H1 (cell line): ENCODE results near the gene RNF144A. TPM values are rescaled to one million over a fixed set of nuclear protein-coding genes. Genes with fewer than 3 reads are reported as not detected.

Experiments
- CTCF ChIA-PET: fragments of 300-600 bp; sonication (Branson Sonifier 250); formaldehyde crosslinking; loops from one replicate; lab custom pipeline; 2021; ENCODE audit not compliant: partially characterized antibody; lab: Charles Lee
- POLR2A ChIA-PET: fragments of 300-600 bp; sonication (Branson Sonifier 250); formaldehyde crosslinking; loops from one replicate; lab custom pipeline; 2021; ENCODE audit warnings: inconsistent platforms; ENCODE audit not compliant: partially characterized antibody; lab: Charles Lee
- DNase-seq, 2 experiments: peaks; one replicate each; pipeline versions ENCODE4 v3.0.0 to v3.0.0-alpha.2; 2010 to 2022; ENCODE audit warnings: low spot score in 2 of 2, low read depth in 1 of 2, mixed read lengths in 1 of 2
- FAIRE-seq: peaks from 2 replicates; lab custom pipeline; 2011; peaks lifted over from hg19 to GRCh38; lab: Jason Lieb, UNC
- H2AFZ ChIP-seq: 2 replicates; pipeline ENCODE4 v1.8.1; 2012; ENCODE audit warnings: low read length, inconsistent platforms
- H2AK5ac ChIP-seq: 2 replicates; pipeline ENCODE4 v1.6.1; 2013; ENCODE audit warnings: low read depth, low read length
- H2BK120ac ChIP-seq: replicated peaks from 2 replicates; pipeline ENCODE3; 2013; ENCODE audit warnings: low read depth, low read length, inconsistent platforms
- H2BK12ac ChIP-seq: 2 replicates; pipeline ENCODE4 v1.6.1; 2013; ENCODE audit warnings: low read depth, low read length
- H2BK15ac ChIP-seq: 2 replicates; pipeline ENCODE4 v1.6.1; 2013; ENCODE audit warnings: low read length
- H2BK20ac ChIP-seq: 2 replicates; pipeline ENCODE4 v1.6.1; 2013; ENCODE audit warnings: low read length
- H2BK5ac ChIP-seq: 2 replicates; pipeline ENCODE4 v1.6.1; 2013; ENCODE audit warnings: low read depth, low read length
- H3K14ac ChIP-seq: 2 replicates; pipeline ENCODE4 v1.6.1; 2013; ENCODE audit warnings: inconsistent platforms; ENCODE audit not compliant: insufficient read length
- H3K18ac ChIP-seq: 2 replicates; pipeline ENCODE4 v1.6.1; 2013; ENCODE audit warnings: low read length; ENCODE audit errors: extremely low read depth
- H3K23ac ChIP-seq: 2 replicates; pipeline ENCODE4 v1.6.1; 2013; ENCODE audit warnings: inconsistent platforms; ENCODE audit not compliant: insufficient read length
- H3K23me2 ChIP-seq: 2 replicates; pipeline ENCODE4 v1.6.1; 2013; ENCODE audit warnings: low read depth, low read length
- H3K27ac ChIP-seq: 2 replicates; pipeline ENCODE4 v1.6.1; 2011; ENCODE audit warnings: low read depth, low read length, inconsistent platforms
- H3K27me3 ChIP-seq, 4 experiments: replicated peaks in 1 of 4; 1 replicate in 1 of 4; 2 replicates in 3 of 4; pipeline versions ENCODE4 v1.6.1 to v1.8.1; 2011 to 2013; ENCODE audit warnings: low read length in 3 of 4, mild to moderate bottlenecking in 3 of 4, inconsistent platforms in 2 of 4, mixed read lengths in 2 of 4, moderate library complexity in 1 of 4; ENCODE audit not compliant: control insufficient read depth in 3 of 4, insufficient read depth in 3 of 4; ENCODE audit errors: extremely low read depth in 1 of 4
- H3K36me3 ChIP-seq, 4 experiments: 2 replicates each; pipeline versions ENCODE4 v1.6.1 to v1.8.1; 2011 to 2013; ENCODE audit warnings: mild to moderate bottlenecking in 4 of 4, low read length in 3 of 4, moderate library complexity in 2 of 4, control low read depth in 1 of 4, inconsistent platforms in 1 of 4; ENCODE audit not compliant: insufficient read depth in 4 of 4, control insufficient read depth in 2 of 4
- H3K4ac ChIP-seq: replicated peaks from 2 replicates; pipeline ENCODE3; 2013; ENCODE audit warnings: low read length, low read depth, mixed read lengths, inconsistent platforms; ENCODE audit not compliant: insufficient read length
- H3K4me1 ChIP-seq, 4 experiments: replicated peaks in 1 of 4; 1 replicate in 1 of 4; 2 replicates in 3 of 4; pipeline versions ENCODE4 v1.6.1 to v1.8.1; 2011 to 2013; ENCODE audit warnings: low read length in 3 of 4, inconsistent platforms in 2 of 4, mixed read lengths in 1 of 4; ENCODE audit not compliant: insufficient read depth in 4 of 4, control insufficient read depth in 3 of 4
- H3K4me2 ChIP-seq, 2 experiments: 2 replicates each; pipeline versions ENCODE4 v1.6.1 to v1.8.1; 2011 to 2013; ENCODE audit warnings: low read depth in 2 of 2, low read length in 2 of 2, control low read depth in 1 of 2, inconsistent platforms in 1 of 2, mild to moderate bottlenecking in 1 of 2; ENCODE audit not compliant: insufficient read depth in 1 of 2
- H3K4me3 ChIP-seq, 4 experiments: fragments of 200-600, 300-600 bp in 1 of 4; sonication (generic), shearing (Covaris generic), sonication (Bioruptor Twin) in 1 of 4; 2 replicates each; pipeline versions ENCODE4 v1.5.1 to v1.8.1; 2011 to 2016; ENCODE audit warnings: low read length in 4 of 4, low read depth in 3 of 4, control low read depth in 2 of 4, inconsistent platforms in 2 of 4, mild to moderate bottlenecking in 2 of 4, mixed read lengths in 1 of 4, moderate library complexity in 1 of 4; ENCODE audit not compliant: insufficient read depth in 2 of 4; ENCODE audit errors: extremely low read depth in 1 of 4
- H3K56ac ChIP-seq: replicated peaks from 2 replicates; pipeline ENCODE3; 2013; ENCODE audit warnings: low read depth, mild to moderate bottlenecking, mixed read lengths, low read length, inconsistent platforms; ENCODE audit not compliant: insufficient read length
- H3K79me1 ChIP-seq: 2 replicates; pipeline ENCODE4 v1.6.1; 2013; ENCODE audit warnings: low read depth, low read length, control low read depth
- H3K79me2 ChIP-seq, 2 experiments: 2 replicates each; pipeline versions ENCODE4 v1.6.1 to v1.8.1; 2012 to 2013; ENCODE audit warnings: low read length in 2 of 2, mild to moderate bottlenecking in 2 of 2, inconsistent platforms in 1 of 2; ENCODE audit not compliant: insufficient read depth in 2 of 2, control insufficient read depth in 1 of 2
- H3K9ac ChIP-seq, 4 experiments: replicated peaks in 1 of 4; 1 replicate in 1 of 4; 2 replicates in 3 of 4; pipeline versions ENCODE4 v1.6.1 to v1.8.1; 2011 to 2013; ENCODE audit warnings: low read depth in 3 of 4, low read length in 3 of 4, control low read depth in 2 of 4, mild to moderate bottlenecking in 2 of 4, moderate library complexity in 2 of 4, inconsistent platforms in 1 of 4; ENCODE audit errors: extremely low read depth in 1 of 4
- H3K9me3 ChIP-seq, 2 experiments: 2 replicates each; pipeline versions ENCODE4 v1.6.1 to v1.8.1; 2012 to 2013; ENCODE audit warnings: mild to moderate bottlenecking in 2 of 2, moderate library complexity in 2 of 2, control low read depth in 1 of 2, inconsistent platforms in 1 of 2, low read depth in 1 of 2, low read length in 1 of 2, mixed read lengths in 1 of 2; ENCODE audit not compliant: insufficient read depth in 2 of 2
- H4K20me1 ChIP-seq, 2 experiments: replicated peaks in 1 of 2; 2 replicates each; pipeline versions ENCODE3 to v1.8.1; 2011 to 2013; ENCODE audit warnings: inconsistent platforms in 2 of 2, low read length in 2 of 2, mild to moderate bottlenecking in 1 of 2; ENCODE audit not compliant: insufficient read depth in 2 of 2, control insufficient read depth in 1 of 2
- H4K5ac ChIP-seq: 2 replicates; pipeline ENCODE4 v1.6.1; 2013; ENCODE audit warnings: low read length, low read depth, mixed read lengths, inconsistent platforms; ENCODE audit not compliant: insufficient read length
- H4K8ac ChIP-seq: 2 replicates; pipeline ENCODE4 v1.8.0; 2013; ENCODE audit warnings: mild to moderate bottlenecking, moderate library complexity, low read length, inconsistent platforms; ENCODE audit not compliant: insufficient read depth; ENCODE audit errors: extremely low read depth
- H4K91ac ChIP-seq: replicated peaks from 2 replicates; pipeline ENCODE3; 2013; ENCODE audit warnings: low read length, mixed read lengths, inconsistent platforms; ENCODE audit not compliant: insufficient read length
- CBX5 ChIP-seq: fragments of 300-800, 300-1000 bp; sonication (generic); IDR thresholded peaks from 2 replicates; pipeline ENCODE4 v1.7.1; 2016; ENCODE audit warnings: antibody characterized with exemption, low read length, low read depth
- CTCF ChIP-seq, 3 experiments: IDR thresholded peaks; 1 replicate in 2 of 3; 2 replicates in 1 of 3; pipeline versions ENCODE4 v1.5.1 to v1.6.1; 2011; ENCODE audit warnings: low read length in 3 of 3, mild to moderate bottlenecking in 3 of 3, inconsistent platforms in 2 of 3, low read depth in 1 of 3, moderate library complexity in 1 of 3; ENCODE audit not compliant: insufficient read depth in 1 of 3; ENCODE audit errors: control extremely low read depth in 1 of 3
- NANOG ChIP-seq: IDR thresholded peaks from 2 replicates; pipeline ENCODE4 v1.6.1; 2011; ENCODE audit warnings: low read length, low read depth, mild to moderate bottlenecking, inconsistent platforms; ENCODE audit not compliant: insufficient read depth, poor library complexity, severe bottlenecking
- PHF8 ChIP-seq: fragments of 200-600 bp; sonication (generic); conservative IDR thresholded peaks from 2 replicates; pipeline ENCODE4 v1.7.1; 2012; ENCODE audit warnings: low read depth, mild to moderate bottlenecking, inconsistent platforms, low read length, moderate library complexity
- POU5F1 ChIP-seq: IDR thresholded peaks from 2 replicates; pipeline ENCODE4 v1.6.1; 2011; ENCODE audit warnings: low read depth, mild to moderate bottlenecking, low read length, moderate library complexity
- RXRA ChIP-seq: IDR thresholded peaks from 2 replicates; pipeline ENCODE4 v1.6.1; 2011; ENCODE audit warnings: low read depth, mild to moderate bottlenecking, low read length, moderate library complexity; ENCODE audit not compliant: insufficient read depth
- SIN3A ChIP-seq, 2 experiments: IDR thresholded peaks in 1 of 2; conservative IDR thresholded peaks in 1 of 2; 2 replicates each; pipeline ENCODE4 v1.6.1; 2011 to 2012; ENCODE audit warnings: low read length in 2 of 2, improper control_type of control experiment in 1 of 2, low read depth in 1 of 2, mild to moderate bottlenecking in 1 of 2
- WGBS, 2 experiments: shearing (Covaris generic) in 1 of 2; methylation state at CpG; one replicate each; pipeline versions ENCODE4 v1.1.6 to v1.1.7; 2013 to 2015; ENCODE audit warnings: low lambda C conversion rate in 2 of 2, mixed read lengths in 2 of 2, inconsistent platforms in 1 of 2, low coverage in 1 of 2, missing lambda C conversion rate in 1 of 2; ENCODE audit not compliant: insufficient replicate concordance in 2 of 2, insufficient coverage in 1 of 2, insufficient read length in 1 of 2; ENCODE audit errors: extremely low coverage in 1 of 2, missing lambda C conversion rate in 1 of 2; 5-methylcytosine and 5-hydroxymethylcytosine counted together
- polyA plus RNA-seq, 7 experiments: library from polyadenylated mRNA; depleted of rRNA in 3 of 7; stranded (reverse) in 5 of 7; unstranded in 2 of 7; fragments of >200 nt in 5 of 7; fragments of 200-250 nt in 2 of 7; gene quantifications; 1 replicate in 5 of 7; 2 replicates in 1 of 7; 4 replicates in 1 of 7; pipeline versions ENCODE4 v1.2.1 to v1.2.3, GENCODE V29; 2011 to 2013; ENCODE audit warnings: missing spikeins in 2 of 7, mixed read lengths in 2 of 7
- total RNA-seq: library from RNA; stranded (reverse); fragmentation: NEBNext Ultra II Directional; extraction: Animal tissue kit (Norgen Biotek cat#: 25700); gene quantifications from 2 replicates; pipeline ENCODE4 v1.2.1, GENCODE V29; 2021

The RNF144A gene
- total and polyA plus RNA-seq, 2 of the 8 experiments (the other 6 are each of a cell fraction or from before 2014, with no cell fraction given): 14.0 to 15.0 TPM

GRCh38 chr2:6947929-6948676, 30.9 kb downstream of the RNF144A start:
- Histone ChIP-seq H3K79me2 (no peaks in the 10 kb centered on the region), H2BK12ac (no peak overlapping the region), H3K4ac (no peak overlapping the region), H3K36me3 (no peaks in the 10 kb centered on the region), H3K23me2 (no peaks in the 10 kb centered on the region), H2AK5ac (no peak overlapping the region), H2BK5ac (no peak overlapping the region), H3K79me1 (0 out of 2 replicates have a peak, but pooled peaks cover 2% of the 10 kb centered on the region), H2BK15ac (no peak overlapping the region), H2BK120ac (no peak overlapping the region), H4K8ac (no peak overlapping the region), H2BK20ac (no peak overlapping the region), H4K91ac (no peak overlapping the region), H3K4me2 (no peak overlapping the region), H3K4me1 (no peaks in the 10 kb centered on the region), H3K27ac (no peak overlapping the region), H4K5ac (no peak overlapping the region), H3K4me3 (no peak overlapping the region), H3K9me3 (no peaks in the 10 kb centered on the region), H3K27me3 (no peaks in the 10 kb centered on the region), H4K20me1 (peaks cover 0 to 3% of the 10 kb centered on the region in 2 experiments), H3K9ac (no peak overlapping the region), H3K23ac (no peak overlapping the region), H2AFZ (no peak overlapping the region), H3K56ac (no peak overlapping the region), H3K14ac (no peak overlapping the region), H3K18ac (no peak overlapping the region)
- POLR2A ChIA-PET: no interaction called here
- CTCF ChIA-PET: interaction anchor here (1.3 to 1.8 kb wide), 3 partner anchors 52 to 97 kb away, joined by 4 to 8 read pairs (median 6); no protein-coding TSS in a partner anchor
- 89% methylated on average over 6 of the region's 6 CpGs; no CpG with 5 or more reads in 1 of the 2 experiments for WGBS, 2 experiments
- TF ChIP-seq CBX5 (no peak), NANOG (no peak), SIN3A (conservative IDR thresholded peaks at IDR 0.05 in 1 of 2, IDR thresholded peaks at IDR 0.05 in 1 of 2; ENCODE audit: low read depth in 1 of 2, low read length in 2 of 2) (no peak), CTCF (IDR thresholded peaks at IDR 0.05; ENCODE audit: control extremely low read depth in 1 of 3, insufficient read depth in 1 of 3, low read depth in 1 of 3, low read length in 3 of 3) (no peak), RXRA (no peak), PHF8 (no peak), POU5F1 (no peak)
- FAIRE-seq: no peak
- no peak for DNase-seq
